CD8-positive, alpha-beta memory T cell (primary cell): ENCODE results near the gene MRPS23. TPM values are rescaled to one million over a fixed set of nuclear protein-coding genes. Genes with fewer than 3 reads are reported as not detected.
"Not testable (repeated sequence)": the region's sequence is repeated elsewhere in the genome, so short reads cannot be mapped to it uniquely, and the experiment has no call there.

ENCODE experiments used
- CTCF ChIA-PET: fragments of 350-600 bp; sonication (Branson Sonifier 250); formaldehyde crosslinking; loops from one replicate; lab custom pipeline; 2021; ENCODE audit warnings: antibody characterized with exemption; lab: Charles Lee
- POLR2A ChIA-PET: fragments of 350-600 bp; sonication (Branson Sonifier 250); formaldehyde crosslinking; loops from one replicate; lab custom pipeline; 2021; ENCODE audit warnings: antibody characterized with exemption; lab: Charles Lee
- DNase-seq, 5 donors: peaks; one replicate each; pipeline versions ENCODE4 v3.0.0 to v3.0.0-alpha.2; 2020 to 2022; ENCODE audit warnings: mixed read lengths in 1 of 5
- H3K27ac ChIP-seq: one replicate; pipeline ENCODE4 v1.7.0; 2013; ENCODE audit warnings: low read depth, mild to moderate bottlenecking, low read length, moderate library complexity
- H3K27me3 ChIP-seq: 2 replicates; pipeline ENCODE4 v1.7.0; 2013; ENCODE audit warnings: low read length, mild to moderate bottlenecking; ENCODE audit not compliant: insufficient read depth, poor library complexity, severe bottlenecking
- H3K36me3 ChIP-seq: 2 replicates; pipeline ENCODE4 v1.7.0; 2013; ENCODE audit warnings: mild to moderate bottlenecking, low read length, moderate library complexity; ENCODE audit not compliant: insufficient read depth
- H3K4me1 ChIP-seq: 2 replicates; pipeline ENCODE4 v1.7.0; 2013; ENCODE audit warnings: mild to moderate bottlenecking, low read length, moderate library complexity; ENCODE audit not compliant: insufficient read depth
- H3K4me3 ChIP-seq: 2 replicates; pipeline ENCODE4 v1.7.0; 2013; ENCODE audit warnings: mild to moderate bottlenecking, low read length
- H3K9me3 ChIP-seq: 2 replicates; pipeline ENCODE4 v1.7.0; 2013; ENCODE audit warnings: mild to moderate bottlenecking, low read length
- H3K27ac Mint-ChIP-seq, 8 donors: one replicate each; pipeline ENCODE4 v1.8.0; 2020 to 2021; ENCODE audit warnings: mixed read lengths in 8 of 8, mild to moderate bottlenecking in 6 of 8, inconsistent platforms in 3 of 8, moderate library complexity in 3 of 8
- H3K27me3 Mint-ChIP-seq, 2 donors: one replicate each; pipeline ENCODE4 v1.8.0; 2020 to 2021; ENCODE audit warnings: mixed read lengths in 2 of 2, mild to moderate bottlenecking in 1 of 2, moderate library complexity in 1 of 2
- H3K36me3 Mint-ChIP-seq, 3 donors: one replicate each; pipeline ENCODE4 v1.8.0; 2020 to 2021; ENCODE audit warnings: mixed read lengths in 3 of 3, inconsistent platforms in 1 of 3, mild to moderate bottlenecking in 1 of 3
- H3K4me1 Mint-ChIP-seq, 3 donors: one replicate each; pipeline ENCODE4 v1.8.0; 2020 to 2021; ENCODE audit warnings: mixed read lengths in 3 of 3, inconsistent platforms in 1 of 3, mild to moderate bottlenecking in 1 of 3
- H3K4me3 Mint-ChIP-seq, 7 donors: one replicate each; pipeline ENCODE4 v1.8.0; 2020 to 2021; ENCODE audit warnings: mixed read lengths in 7 of 7, mild to moderate bottlenecking in 6 of 7, moderate library complexity in 4 of 7, inconsistent platforms in 2 of 7
- H3K9me3 Mint-ChIP-seq, 5 donors: one replicate each; pipeline ENCODE4 v1.8.0; 2020 to 2022; ENCODE audit warnings: mixed read lengths in 5 of 5, mild to moderate bottlenecking in 3 of 5, moderate library complexity in 2 of 5, inconsistent platforms in 1 of 5
- polyA plus RNA-seq: library from polyadenylated mRNA; unstranded; fragments of 300-500 nt; fragmentation: Illumina TruSeq; gene quantifications from one replicate; pipeline ENCODE4 v1.2.3, GENCODE V29; 2021
- total RNA-seq, 2 experiments: library from RNA; stranded (reverse); gene quantifications; one replicate each; pipeline ENCODE4 v1.2.3, GENCODE V29; 2021

The MRPS23 gene
- total and polyA plus RNA-seq, 3 experiments from 2014 or later: 42.6 to 88.5 (median 83.1) TPM

DNA sequence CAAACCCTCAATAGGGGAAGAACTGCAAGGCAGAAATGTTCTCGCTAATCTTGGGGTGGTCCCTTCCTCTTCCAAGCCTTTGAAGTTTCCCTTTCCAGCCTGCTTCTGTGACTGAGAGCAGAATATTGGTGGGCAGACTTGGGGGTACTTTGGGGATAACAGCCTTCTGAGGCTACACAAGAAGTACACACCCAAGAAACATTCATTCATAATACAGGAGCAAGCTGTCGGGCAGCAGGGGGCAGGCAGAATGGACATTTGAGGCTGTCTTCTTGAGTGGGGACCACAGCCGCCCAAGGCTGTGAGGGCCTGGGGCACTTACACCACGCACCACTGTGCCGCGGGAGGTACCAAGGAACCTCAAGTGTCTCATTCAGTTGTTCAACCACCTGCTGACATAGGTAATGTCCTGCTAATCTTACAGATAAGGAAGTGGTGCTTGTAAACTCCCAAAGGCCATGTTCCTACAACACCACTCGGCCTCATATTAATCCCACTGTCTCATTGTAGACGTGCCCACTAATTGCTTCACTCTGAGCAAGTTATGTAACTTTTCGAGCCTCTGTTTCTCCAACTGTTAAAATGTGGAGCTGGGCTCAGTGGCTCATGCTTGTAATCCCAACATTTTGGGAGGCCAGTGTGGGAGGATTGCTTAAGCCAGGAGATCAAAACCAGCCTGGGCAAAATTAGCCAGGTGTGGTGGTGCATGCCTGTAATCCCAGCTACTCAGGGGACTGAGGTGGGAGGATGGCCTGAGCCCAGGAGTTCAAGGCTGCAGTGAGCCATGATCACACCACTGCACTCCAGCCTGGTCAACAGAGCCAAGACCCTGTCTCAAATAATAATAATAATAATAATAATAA is 2.5 kb upstream of the MRPS23 start:
- Mint-ChIP-seq H3K4me1 (peaks cover 31 to 40% (median 33%) of the 10 kb centered on the region in 3 donors), H3K36me3 (peaks cover 0 to 26% (median 0%) of the 10 kb centered on the region in 3 donors), H3K27ac (peak overlapping the region in 5 of 8 donors; percentile 43 to 90 (median 77)), H3K27me3 (no peaks in the 10 kb centered on the region), H3K4me3 (peak overlapping the region in 4 of 7 donors; percentile 60 to 93 (median 64)), H3K9me3 (no peaks in the 10 kb centered on the region)
- Histone ChIP-seq H3K4me1 (peaks cover 30% of the 10 kb centered on the region), H3K27me3 (no peaks in the 10 kb centered on the region), H3K9me3 (no peaks in the 10 kb centered on the region), H3K4me3 (no peak overlapping the region), H3K27ac (peak overlapping the region; percentile 12), H3K36me3 (peaks cover 3% of the 10 kb centered on the region)
- CTCF ChIA-PET: interaction anchor here (1.3 to 4.0 kb wide), 3 partner anchors 9 to 148 kb away, joined by 3 to 19 read pairs (median 4); no protein-coding TSS in a partner anchor
- POLR2A ChIA-PET: no interaction called here
- DNase-seq: no peak

DNA sequence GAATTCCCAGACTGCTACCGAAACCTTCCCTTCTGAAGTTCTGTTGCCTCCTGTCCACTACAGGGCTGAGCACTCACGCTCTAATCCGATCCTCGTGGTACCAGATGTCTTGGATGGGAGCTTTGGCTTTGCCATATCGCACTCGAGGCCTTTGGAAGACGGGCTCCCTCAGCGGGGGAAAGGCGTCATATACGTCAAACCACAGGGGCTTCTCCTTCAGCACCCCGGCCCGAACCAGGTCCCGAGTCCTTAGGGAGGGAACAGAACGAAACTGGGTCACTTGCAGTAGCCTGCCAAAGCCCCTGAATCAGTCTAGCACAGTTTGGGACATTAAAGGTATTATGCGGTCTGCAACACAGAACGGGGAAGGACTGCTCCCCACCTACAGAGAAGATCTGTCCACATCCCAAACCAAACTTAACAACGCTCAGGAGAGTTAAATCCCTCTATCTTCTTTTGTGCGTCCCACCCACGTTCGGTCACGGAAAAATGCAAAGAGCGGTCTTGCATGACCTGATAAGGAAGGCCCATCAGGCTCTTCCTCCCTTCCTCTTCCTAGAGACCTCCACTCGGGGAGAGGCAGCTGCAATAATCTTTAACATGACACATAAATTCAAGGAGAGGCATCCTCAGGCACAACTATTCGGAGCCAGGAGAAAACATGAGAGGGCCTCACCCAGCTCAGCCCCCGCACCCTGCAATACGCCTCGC is 526 bp downstream of the MRPS23 start:
- DNase-seq: no peak
- peaks cover 0 to 39% (median 3%) of the 10 kb centered on the region in 3 donors for H3K36me3 Mint-ChIP-seq
- H3K4me1 ChIP-seq: peaks cover 30% of the 10 kb centered on the region
- peak overlapping the region; percentile 96 for H3K27ac ChIP-seq
- peak overlapping the region; percentile 90 to 100 (median 99) for H3K27ac Mint-ChIP-seq
- POLR2A ChIA-PET: interaction anchor here (1.1 to 2.6 kb wide), 5 partner anchors 12 to 764 kb away, joined by 3 to 31 read pairs (median 9); partner anchors contain the start of genes AKAP1, DYNLL2 and SRSF1
- no peaks in the 10 kb centered on the region for H3K27me3 Mint-ChIP-seq
- H3K4me1 Mint-ChIP-seq: peaks cover 37 to 54% (median 40%) of the 10 kb centered on the region in 3 donors
- no peaks in the 10 kb centered on the region for H3K9me3 ChIP-seq
- H3K9me3 Mint-ChIP-seq: no peaks in the 10 kb centered on the region
- H3K4me3 ChIP-seq: peak overlapping the region; percentile 99
- peak overlapping the region; percentile 93 to 99 (median 97) for H3K4me3 Mint-ChIP-seq
- H3K36me3 ChIP-seq: peaks cover 12% of the 10 kb centered on the region
- no peaks in the 10 kb centered on the region for H3K27me3 ChIP-seq
- CTCF ChIA-PET: interaction anchor here (0.7 to 4.0 kb wide), 7 partner anchors 9 to 323 kb away, joined by 3 to 19 read pairs (median 9); no protein-coding TSS in a partner anchor

DNA sequence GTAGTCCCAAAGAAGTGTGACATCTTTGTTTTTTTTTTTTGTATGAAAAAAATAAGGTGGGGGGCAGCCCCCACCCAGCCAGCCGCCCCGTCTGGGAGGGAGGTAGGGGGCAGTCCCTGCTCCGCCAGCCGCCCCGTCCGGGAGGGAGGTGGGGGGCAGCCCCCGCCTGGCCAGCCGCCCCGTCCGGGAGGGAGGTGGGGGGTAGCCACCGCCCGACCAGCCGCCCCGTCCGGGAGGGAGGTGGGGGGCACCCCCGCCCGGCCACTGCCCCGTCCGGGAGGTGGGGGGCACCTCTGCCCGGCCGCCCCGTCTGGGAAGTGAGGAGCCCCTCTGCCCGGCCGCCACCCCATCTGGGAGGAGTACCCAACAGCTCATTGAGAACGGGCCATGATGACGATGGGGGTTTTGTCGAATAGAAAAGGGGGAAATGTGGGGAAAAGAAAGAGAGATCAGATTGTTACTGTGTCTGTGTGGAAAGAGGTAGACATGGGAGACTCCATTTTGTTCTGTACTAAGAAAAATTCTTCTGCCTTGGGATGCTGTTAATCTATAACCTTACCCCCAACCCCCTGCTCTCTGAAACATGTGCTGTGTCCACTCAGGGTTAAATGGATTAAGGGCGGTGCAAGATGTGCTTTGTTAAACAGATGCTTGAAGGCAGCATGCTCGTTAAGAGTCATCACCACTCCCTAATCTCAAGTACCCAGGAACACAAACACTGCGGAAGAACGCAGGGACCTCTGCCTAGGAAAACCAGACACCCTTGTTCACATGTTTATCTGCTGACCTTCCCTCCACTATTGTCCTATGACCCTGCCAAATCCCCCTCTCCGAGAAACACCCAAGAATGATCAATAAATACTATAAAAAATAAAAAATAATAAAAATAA is 3.5 kb downstream of the MRPS23 start:
- CTCF ChIA-PET, H3K27ac ChIP-seq, H3K27me3 Mint-ChIP-seq, DNase-seq, H3K4me3 ChIP-seq, H3K27me3 ChIP-seq, H3K9me3 ChIP-seq, POLR2A ChIA-PET, H3K9me3 Mint-ChIP-seq: not testable (repeated sequence)
- peaks cover 0 to 54% (median 3%) of the 10 kb centered on the region in 3 donors for H3K36me3 Mint-ChIP-seq
- H3K4me1 Mint-ChIP-seq: peaks cover 46 to 63% (median 52%) of the 10 kb centered on the region in 3 donors
- H3K36me3 ChIP-seq: peaks cover 20% of the 10 kb centered on the region
- peak overlapping the region in 1 of 8 donors; percentile 19 for H3K27ac Mint-ChIP-seq
- peaks cover 24% of the 10 kb centered on the region for H3K4me1 ChIP-seq
- peak overlapping the region in 1 of 7 donors; percentile 50 for H3K4me3 Mint-ChIP-seq

DNA sequence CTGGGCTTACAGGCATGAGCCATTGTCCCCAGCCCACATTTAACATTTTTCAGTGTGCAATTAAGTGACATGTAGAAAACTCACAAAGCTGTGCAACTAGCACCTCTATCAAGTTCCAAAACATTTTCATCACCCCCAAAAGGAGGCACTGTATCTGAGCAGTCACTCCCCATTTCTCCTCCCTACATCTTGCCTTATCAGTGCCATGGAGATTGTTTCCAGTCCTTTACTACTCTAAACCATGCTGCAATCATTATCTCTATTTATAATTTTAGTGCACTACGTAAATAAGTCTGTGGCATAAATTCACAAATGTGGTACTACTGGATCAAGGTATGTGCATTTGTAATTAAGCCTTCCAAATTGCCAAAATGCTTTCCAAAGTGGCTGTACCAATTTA is 7.6 kb downstream of the MRPS23 start:
- Mint-ChIP-seq H3K4me3 (no peak overlapping the region), H3K36me3 (peaks cover 7 to 59% (median 7%) of the 10 kb centered on the region in 3 donors), H3K9me3 (no peaks in the 10 kb centered on the region), H3K4me1 (peaks cover 18 to 33% (median 22%) of the 10 kb centered on the region in 3 donors), H3K27ac (peak overlapping the region in 1 of 8 donors; percentile 1), H3K27me3 (no peaks in the 10 kb centered on the region)
- H3K4me1 ChIP-seq: no peaks in the 10 kb centered on the region
- DNase-seq: no peak
- no peaks in the 10 kb centered on the region for H3K27me3 ChIP-seq
- ChIA-PET CTCF (interaction anchor here (2.2 kb wide), 1 partner anchor 9 kb away, joined by 6 read pairs; no protein-coding TSS in a partner anchor), POLR2A (interaction anchor here (0.6 kb wide), 1 partner anchor 11 kb away, joined by 5 read pairs; no protein-coding TSS in a partner anchor)
- no peaks in the 10 kb centered on the region for H3K9me3 ChIP-seq
- H3K4me3 ChIP-seq: no peak overlapping the region
- H3K36me3 ChIP-seq: peaks cover 37% of the 10 kb centered on the region
- no peak overlapping the region for H3K27ac ChIP-seq

DNA sequence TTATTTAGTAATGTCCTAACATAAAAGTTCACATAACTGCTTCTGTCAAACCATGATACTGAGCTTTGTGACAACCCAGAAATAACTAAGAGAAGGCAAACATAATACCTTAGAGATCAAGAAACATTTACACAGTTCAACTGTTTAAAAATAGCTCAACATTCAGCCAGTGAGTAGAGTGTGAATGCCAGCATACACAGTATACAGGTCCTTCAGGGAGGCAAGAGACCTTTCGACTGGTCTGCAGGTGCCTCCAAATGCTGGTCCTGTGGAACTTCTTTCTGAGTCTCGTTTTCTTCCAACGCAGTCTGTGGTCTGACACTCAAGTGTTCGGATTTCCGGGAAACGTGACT is 10.3 kb downstream of the MRPS23 start:
- no peaks in the 10 kb centered on the region for H3K4me1 ChIP-seq
- H3K36me3 ChIP-seq: peaks cover 27% of the 10 kb centered on the region
- H3K36me3 Mint-ChIP-seq: peaks cover 8 to 51% (median 11%) of the 10 kb centered on the region in 3 donors
- peaks cover 12 to 19% (median 16%) of the 10 kb centered on the region in 3 donors for H3K4me1 Mint-ChIP-seq
- DNase-seq: no peak
- no peaks in the 10 kb centered on the region for H3K9me3 ChIP-seq
- ChIA-PET CTCF (interaction anchor here (1.4 kb wide), 1 partner anchor 10 kb away, joined by 3 read pairs; the partner anchor contains the start of gene MRPS23), POLR2A (interaction anchor here (0.6 kb wide), 1 partner anchor 790 kb away, joined by 5 read pairs; no protein-coding TSS in a partner anchor)
- no peak overlapping the region for H3K4me3 ChIP-seq
- H3K4me3 Mint-ChIP-seq: no peak overlapping the region
- no peaks in the 10 kb centered on the region for H3K27me3 Mint-ChIP-seq
- H3K27ac Mint-ChIP-seq: no peak overlapping the region
- H3K9me3 Mint-ChIP-seq: no peaks in the 10 kb centered on the region
- H3K27ac ChIP-seq: no peak overlapping the region
- H3K27me3 ChIP-seq: no peaks in the 10 kb centered on the region

DNA sequence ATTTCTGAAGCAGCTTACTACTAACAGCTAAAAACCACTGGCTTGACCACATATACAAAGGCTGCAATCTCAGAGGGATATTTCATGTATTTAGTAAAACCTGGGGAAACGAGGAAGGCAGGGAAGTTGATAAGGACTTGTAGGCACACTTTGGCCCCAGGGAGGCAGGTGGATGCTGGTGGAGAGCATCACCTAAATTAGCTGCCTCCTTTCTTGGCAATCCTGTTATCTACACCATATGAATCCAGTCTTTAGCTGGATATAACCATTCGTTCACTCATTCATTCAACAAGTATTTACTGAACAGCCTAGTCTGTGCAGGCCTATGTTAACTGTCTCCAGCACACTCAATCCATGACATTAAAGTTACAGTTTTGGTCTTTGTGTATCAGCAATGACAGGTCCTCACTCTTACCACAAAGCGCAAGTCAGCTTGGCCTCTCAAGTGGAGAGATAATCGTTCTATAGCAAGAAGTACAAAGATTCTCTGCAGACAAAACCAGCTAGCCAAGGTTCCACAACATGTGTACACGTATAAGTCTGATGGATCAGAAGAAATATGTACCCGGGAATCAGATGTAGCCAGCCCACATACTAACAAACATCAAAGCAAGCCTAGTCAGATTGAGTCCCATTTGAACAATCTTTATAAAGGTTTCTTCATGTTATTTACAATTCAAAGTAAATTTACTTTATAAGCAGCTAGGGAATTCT is 10.8 kb downstream of the MRPS23 start:
- no peaks in the 10 kb centered on the region for H3K4me1 ChIP-seq
- H3K27me3 ChIP-seq: no peaks in the 10 kb centered on the region
- CTCF ChIA-PET: interaction anchor here (1.4 kb wide), 1 partner anchor 11 kb away, joined by 3 read pairs; the partner anchor contains the start of gene MRPS23
- peaks cover 27% of the 10 kb centered on the region for H3K36me3 ChIP-seq
- H3K9me3 Mint-ChIP-seq: no peaks in the 10 kb centered on the region
- H3K4me3 ChIP-seq: no peak overlapping the region
- no peak for DNase-seq
- peaks cover 12 to 22% (median 16%) of the 10 kb centered on the region in 3 donors for H3K4me1 Mint-ChIP-seq
- no peak overlapping the region for H3K27ac ChIP-seq
- H3K4me3 Mint-ChIP-seq: no peak overlapping the region
- H3K36me3 Mint-ChIP-seq: peaks cover 8 to 51% (median 11%) of the 10 kb centered on the region in 3 donors
- H3K9me3 ChIP-seq: no peaks in the 10 kb centered on the region
- POLR2A ChIA-PET: interaction anchor here (0.6 kb wide), 1 partner anchor 789 kb away, joined by 5 read pairs; no protein-coding TSS in a partner anchor
- no peaks in the 10 kb centered on the region for H3K27me3 Mint-ChIP-seq
- no peak overlapping the region for H3K27ac Mint-ChIP-seq
